HG02571 (cell line): ENCODE data around the gene PYDC1.
"Not testable (repeated sequence)": the region's sequence is repeated elsewhere in the genome, so short reads cannot be mapped to it uniquely, and the experiment has no call there.

Experiments used
- ATAC-seq: cut with Tn5 transposase; IDR thresholded peaks from one replicate; pipeline ENCODE4 v1.9.1; 2021; ENCODE audit warnings: mild to moderate bottlenecking, moderate library complexity; ENCODE audit not compliant: unreplicated experiment

PYDC1 gene

DNA sequence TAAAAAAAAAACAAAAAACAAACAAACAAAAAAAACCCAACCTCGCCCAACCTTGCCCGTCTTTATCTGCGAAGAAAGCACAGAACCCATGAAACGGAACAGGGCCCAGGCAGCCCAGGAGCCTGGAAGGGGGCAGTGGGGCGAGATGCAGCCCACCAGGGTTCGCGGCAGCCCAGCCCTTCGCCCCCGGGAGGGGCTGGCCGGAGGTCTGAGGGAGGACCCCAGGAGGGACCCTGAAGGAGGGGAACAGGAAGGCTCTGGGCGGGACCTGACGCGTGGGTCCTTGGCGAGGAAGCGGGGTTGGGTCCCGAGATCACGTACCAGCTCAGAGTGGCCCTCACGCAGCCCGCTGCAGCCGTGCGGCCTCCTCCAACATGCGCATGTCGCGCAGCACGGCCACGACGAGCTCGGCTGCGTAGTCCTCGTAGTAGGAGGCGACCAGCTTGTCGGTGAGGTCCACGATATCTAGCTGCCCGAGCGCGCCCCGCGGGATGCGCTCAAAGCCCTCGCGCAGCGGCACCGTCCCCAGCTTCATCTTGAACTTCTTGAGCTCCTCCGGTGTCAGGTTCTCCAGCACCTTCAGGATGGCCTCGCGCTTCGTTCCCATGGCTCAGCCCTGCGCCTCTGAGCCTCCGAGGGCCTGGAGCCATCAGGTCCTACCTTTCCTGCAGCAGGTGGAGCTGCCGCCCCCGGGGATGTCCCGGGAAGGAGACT lies at the start of gene PYDC1:
PYDC1 (minus strand) TSS at position 714 of the 714 bp plus-strand sequence; CDS start at position 607, 107 bp downstream.
- ATAC-seq = no peak

DNA sequence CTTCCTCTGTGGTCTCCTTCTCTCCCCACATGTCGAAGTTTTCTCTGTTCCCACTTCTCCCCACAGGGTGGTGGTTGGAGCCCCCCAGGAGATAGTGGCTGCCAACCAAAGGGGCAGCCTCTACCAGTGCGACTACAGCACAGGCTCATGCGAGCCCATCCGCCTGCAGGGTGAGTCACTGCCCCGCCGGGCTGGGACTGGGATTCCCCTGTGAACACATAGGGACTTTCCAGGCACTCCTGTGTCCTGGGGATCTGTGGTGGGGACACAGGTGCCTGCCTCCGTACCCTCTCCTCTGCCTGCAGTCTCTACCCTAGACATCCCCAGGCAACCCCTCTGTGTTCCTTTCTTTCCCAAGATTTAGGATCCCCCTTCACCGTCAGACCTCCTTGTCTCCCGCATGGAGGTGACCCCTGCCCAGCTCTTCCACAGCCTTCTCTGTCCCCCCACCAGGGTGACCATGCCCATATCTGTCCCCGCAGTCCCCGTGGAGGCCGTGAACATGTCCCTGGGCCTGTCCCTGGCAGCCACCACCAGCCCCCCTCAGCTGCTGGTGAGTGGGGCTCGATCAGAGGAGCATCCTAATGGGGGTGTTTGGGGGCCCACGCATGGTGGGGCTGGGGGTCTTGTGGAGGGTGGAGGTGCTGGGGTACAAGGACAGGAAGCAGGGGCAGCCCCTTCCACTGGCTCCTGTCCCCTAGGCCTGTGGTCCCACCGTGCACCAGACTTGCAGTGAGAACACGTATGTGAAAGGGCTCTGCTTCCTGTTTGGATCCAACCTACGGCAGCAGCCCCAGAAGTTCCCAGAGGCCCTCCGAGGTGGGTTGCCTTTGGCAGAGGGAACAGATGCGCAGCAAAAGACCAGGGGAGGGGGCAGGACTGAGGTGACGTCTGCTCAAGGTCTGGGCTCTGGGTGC lies 48.7 kb upstream of the PYDC1 start:
- peak; percentile 87 for ATAC-seq

DNA sequence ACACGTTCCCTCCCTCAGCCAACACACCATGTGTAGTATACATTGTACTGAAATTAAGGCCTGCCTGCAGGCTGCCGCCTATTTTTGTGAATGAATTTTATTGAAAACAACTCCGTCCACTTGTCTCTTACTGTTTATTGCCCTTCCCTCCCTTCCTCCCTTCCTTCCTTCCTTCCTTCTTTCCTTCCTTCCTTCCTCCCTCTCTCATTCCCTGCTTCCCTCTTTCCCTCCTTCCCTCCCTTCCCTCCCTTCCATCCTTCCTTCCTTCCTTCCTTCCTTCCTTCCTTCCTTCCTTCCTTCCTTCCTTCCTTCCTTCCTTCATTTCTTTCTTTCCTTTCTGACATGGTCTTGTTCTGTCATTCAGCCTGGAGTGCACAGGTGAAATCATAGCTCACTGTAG lies 45.1 kb upstream of the PYDC1 start:
- ATAC-seq = no peak

DNA sequence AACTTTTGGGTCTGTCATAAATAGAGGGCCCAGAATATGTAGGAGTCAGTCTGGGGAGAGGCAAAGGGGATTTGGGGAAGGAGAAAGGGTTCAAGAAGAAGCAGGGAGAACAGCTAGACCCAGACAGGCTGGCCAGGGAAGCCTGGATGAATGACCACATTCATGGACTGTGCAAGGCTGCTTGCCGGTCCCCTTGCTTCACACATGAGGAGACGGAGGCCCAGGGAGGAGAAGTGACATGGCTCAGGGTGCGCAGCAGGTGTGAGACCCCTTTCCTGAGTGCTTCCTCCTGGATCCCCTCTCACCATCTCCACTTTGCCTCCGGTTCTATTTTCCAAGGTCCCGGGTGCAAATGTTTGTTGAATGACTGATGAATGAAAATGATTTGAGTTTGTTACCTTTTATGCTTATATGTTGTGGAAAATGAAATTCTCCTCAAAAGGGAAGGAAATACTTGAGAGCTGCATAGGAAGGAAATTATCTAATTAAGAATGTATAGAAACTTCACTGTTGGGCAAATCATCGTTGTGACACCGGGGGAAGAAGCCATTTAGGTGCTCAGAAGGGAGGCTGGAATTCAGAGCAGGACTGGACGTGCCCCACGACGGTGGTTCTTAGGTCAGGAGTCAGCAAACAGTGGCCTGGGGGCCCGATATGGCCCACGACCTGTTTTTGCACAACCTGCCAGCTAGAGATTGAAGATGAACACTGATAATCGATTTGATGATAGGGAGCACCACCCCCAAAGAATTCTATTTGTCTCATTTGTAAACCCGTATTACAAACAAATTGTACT lies 43.4 kb upstream of the PYDC1 start:
- ATAC-seq = no peak

DNA sequence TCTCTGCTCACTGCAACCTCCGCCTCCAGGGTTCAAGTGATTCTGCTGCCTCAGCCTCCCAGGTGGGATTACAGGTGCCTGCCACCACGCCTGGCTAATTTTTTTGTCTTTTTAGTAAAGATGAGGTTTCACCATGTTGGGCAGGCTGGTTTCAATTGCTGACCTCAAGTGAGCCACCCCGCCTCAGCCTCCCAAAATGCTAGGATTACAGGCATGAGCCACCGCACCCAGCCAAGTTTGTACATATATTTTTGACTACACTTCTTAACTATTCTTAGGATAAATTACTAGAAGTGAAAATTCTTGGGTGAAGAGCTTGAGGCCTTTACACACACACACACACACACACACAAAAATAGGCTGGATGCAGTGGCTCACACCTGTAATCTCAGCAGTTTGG lies 41.4 kb upstream of the PYDC1 start:
- ATAC-seq = no peak

DNA sequence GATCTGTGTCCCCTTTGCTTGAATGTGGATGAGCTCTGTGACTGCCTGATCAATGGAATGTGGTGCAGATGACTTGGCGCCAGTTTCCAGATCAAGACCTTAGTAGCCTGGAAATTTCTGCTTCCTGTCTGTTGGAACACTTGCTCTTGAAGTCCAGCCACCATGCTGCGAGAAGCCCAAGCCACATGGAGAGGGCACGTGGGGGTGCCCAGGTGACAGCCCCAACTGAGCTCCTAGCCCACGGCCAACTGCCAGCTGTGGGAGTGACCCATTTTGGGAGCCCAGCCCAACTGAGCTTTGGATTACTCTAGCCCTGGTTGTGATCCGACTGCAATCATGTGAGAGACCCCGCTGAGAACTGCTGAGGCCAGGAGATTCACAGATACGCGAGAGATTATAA lies 39.5 kb upstream of the PYDC1 start:
- no peak for ATAC-seq

DNA sequence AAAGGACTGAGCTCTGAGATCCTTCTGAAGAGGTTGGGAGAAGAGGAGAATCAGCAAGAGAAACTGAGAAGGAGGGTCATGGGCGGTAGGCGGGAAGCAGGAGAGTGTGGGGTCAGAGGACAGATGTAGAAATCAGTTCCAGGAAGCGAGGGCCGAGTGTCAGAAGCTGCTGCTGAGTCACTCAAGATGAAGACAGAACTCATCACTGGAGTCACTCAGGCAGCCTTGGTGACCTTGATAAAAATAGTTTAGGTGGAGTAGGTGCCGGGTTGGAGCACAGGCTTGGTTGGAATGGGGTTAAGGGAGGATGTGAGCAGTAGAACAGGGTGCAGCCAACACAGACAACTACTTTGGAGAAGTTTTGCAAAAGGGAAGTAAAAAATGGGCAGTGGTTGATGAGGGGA lies 36.7 kb upstream of the PYDC1 start:
- no peak for ATAC-seq

DNA sequence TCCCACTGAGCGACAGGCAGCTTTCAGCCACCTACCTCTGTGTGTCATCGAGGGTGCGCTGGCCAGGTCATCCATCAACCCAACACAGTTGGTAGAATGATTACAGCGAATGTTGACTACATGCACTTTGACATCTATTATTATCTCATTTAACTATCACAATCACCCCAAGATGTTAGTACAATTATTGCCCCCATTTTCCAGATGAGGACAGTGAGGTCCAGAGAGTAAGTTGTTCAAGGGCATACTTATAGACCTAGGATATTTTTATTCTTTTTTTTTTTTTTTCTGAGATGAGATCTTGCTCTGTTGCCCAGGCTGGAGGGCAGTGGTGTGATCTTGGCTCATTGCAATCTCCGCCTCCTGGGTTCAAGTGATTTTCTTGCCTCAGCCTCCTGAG lies 34.5 kb upstream of the PYDC1 start:
- no peak for ATAC-seq

DNA sequence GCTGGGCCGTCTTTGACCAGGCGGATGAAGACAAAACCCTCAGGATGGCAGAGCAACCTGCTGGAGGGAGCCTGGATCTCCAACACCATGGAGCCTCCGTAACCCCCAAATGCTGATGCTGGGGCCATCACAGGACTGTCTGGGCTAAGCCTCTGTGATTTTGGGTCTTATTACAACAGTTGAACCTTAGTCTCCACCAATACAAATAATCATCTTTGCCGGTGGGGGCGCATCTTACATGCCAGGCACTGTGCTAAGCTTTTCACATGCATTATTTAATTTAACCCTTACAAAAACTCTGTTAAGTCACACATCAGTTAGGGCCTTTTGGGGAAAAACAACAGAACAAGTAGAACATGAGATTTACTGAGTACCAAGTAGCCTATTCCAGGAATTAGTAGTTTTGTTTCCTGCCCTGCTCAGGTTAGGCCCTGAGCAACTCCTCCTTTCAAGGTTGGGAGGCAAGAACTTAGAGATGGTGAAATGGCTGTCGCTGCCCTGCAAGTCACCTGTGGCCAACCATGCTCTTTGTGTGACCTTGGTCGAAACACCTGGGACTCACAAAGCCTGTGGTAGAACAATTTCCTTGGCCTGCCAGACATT lies 33.9 kb upstream of the PYDC1 start:
- no peak for ATAC-seq

DNA sequence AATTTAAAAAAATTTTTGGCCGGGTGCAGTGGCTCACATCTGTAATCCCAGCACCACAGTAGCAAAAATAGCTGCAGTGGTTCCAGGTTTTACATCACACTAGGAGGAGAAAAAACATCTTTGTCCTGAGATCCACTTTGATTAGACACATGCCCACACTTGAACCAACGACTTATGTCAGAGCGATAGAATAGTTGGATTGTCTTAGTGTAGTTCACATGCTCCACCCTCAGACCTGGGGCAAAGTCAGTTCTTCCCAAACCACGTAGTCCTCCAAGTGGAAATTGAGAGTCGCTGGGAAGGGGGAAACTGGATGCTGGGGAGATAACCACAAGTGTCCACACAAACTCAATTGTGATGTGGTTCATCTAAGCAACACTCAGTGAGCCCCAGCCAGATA lies 31.4 kb upstream of the PYDC1 start:
- no peak for ATAC-seq

DNA sequence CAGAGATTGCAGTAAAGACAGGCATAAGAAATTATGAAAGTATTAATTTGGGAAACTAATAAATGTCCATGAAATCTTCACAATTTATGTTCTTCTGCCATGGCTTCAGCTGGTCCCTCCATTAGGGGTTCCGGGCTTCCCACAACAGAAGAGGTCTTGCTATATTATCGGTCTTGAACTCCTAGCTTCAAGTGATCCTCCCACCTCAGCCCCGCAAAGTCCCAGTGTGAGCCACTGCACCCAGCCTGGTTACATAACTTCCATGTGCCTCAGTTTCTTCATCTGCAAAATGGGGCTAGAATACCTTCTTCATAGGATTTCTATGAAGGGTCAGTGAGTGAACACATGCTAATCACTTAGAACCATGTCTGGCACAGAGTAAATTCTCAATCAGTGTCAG lies 29.4 kb upstream of the PYDC1 start:
- ATAC-seq = no peak

DNA sequence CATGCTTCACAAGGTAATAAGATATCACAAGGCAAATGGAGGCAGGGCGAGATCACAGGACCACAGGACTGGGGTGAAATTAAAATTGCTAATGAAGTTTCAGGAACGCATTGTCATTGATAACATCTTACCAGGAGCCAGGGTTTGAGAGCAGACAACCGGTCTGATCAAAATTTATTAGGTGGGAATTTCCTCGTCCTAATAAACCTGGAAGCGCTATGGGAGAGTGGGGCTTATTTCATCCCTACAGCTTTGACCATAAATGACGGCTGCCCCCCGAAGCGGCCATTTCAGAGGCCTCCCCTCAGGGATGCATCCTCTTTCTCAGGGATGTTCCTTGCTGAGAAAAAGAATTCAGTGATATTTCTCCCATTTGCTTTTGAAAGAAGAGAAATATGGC lies 28.7 kb upstream of the PYDC1 start:
- ATAC-seq = not testable (repeated sequence)

DNA sequence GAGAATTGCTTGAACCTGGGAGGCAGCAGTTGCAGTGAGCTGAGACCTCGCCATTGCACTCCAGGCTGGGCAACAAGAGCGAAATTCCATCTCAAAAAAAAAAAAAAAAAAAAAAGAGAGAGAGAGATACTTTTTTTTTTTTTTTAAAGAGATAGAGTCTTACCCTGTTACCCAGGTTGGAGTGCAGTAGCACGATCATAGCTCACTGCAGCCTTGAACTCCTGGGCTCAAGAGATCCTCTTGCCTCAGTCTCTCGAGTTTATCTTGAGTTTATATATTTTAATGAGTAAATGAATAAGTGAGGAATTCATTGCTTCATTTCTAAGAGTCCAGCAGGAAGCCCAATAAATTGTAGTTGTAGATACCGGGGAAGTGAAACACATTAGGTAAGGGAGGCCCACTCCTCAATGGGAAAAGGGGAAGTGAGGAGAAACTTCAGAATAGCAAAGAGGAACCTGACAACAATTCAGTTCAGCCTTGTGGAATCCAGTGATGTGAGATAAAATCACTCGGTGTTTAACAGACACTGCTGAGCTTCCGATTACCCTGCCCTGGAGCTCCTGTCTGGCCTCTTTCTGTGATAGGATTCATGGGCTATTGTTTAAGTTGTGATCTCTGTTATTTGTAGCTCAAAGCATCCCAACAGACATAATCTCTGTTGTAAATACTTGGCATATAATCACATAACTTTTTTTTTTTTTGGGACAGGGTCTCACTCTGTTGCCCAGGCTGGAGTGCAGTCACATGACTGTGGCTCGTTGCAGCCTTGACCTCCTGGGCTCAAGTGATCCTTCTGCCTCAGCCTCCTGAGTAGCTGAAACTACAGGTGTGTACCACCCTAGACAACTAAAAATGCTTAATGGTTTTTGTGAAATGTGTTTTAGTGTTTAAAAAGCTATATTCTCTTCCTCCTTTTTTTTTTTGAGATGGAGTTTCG lies 27.1 kb upstream of the PYDC1 start:
- ATAC-seq = no peak

DNA sequence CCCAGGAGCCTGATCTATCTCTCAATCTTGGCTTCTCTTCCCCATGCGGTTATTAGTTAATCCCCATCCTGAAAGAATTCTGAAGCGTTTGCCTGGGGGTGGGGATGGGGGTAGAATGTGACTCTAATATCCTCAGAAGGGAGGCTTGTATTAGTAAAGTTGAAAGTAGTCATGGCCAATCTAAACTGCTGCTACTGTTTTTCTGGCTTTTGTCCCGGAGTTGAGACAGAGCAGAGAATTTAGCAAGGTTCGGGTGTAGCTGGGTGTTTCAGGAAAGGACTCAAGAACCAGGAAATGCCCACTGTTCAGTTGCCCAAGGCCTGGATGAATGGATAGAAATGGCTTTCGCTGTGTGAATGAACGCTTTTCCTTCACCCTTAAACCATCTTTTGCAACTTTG lies 25.3 kb upstream of the PYDC1 start:
- ATAC-seq = no peak

DNA sequence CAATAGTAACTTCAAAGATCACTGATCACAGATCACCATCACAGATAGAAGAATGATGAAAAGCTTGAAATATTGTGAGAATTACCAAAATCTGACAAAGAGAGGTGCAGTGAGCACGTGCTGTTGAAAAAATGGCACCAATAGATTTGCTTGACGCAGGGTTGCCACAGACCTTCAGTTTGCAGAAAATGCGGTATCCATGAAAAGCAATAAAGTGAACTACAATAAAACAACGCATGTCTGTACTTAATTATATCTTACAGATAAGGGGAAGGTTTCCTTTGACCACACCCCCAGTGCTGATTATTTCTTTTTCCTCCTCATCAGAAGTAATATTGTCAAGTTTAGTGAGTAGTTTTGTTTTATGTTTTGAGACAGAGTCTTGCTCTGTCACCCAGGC lies 21.1 kb upstream of the PYDC1 start:
- no peak for ATAC-seq

DNA sequence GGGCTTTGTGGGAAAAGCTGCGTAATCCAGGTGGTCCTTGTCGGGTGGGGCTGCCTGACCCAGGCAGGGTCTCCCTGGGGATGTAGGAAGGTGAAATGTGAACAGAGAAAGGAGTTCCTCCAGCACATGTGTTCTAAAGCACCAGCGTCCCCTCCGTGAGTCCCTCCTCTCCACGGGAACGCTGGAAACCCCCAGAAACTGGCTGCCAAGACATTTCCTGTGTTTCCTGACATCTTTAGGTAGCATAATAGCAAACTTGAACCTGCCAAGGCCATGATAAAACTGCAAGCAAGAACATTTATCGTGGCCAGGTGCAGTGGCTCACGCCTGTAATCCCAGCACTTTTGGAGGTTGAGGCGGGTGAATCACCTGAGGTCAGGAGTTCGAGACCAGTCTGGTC lies 12.6 kb upstream of the PYDC1 start:
- no peak for ATAC-seq

DNA sequence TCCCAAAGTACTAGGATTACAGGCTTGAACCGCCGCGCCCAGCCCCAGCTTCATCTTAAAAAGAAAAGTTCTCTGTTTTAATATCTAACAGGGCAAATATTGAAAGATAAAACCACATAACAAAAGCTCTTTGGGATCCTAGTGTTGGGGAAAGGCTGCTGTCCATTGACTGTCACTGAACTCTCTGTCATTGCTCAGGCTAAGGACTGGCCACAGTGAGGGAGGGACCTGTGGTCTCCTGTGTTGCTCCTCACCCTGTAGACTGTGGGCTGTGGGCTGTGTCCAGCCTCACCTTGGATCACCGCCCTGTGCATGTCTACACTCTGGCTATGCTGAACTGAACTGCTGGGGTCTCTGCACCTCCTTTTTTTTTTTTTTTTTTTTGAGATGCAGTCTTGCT lies 11.3 kb upstream of the PYDC1 start:
- ATAC-seq = no peak

DNA sequence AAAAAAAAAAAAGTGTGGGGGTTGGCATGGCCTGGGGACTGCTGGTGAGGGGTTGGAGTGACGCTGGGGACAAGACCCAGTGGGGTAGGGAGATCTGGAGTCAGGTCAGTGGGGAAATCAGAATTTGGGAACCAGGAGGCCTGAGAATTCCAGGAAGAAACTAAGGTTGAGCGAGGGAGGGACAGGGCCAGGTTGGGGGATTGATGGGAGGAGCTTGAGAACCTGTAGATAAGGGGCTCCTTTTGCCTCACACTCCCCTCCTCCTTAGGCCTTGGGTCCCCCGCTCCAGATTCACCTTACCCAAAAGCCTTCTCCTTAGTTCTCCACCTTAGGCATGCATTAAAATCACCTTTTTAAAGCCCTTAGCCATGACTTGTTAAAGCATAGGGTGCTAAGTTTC lies 8.3 kb upstream of the PYDC1 start:
- ATAC-seq = no peak

DNA sequence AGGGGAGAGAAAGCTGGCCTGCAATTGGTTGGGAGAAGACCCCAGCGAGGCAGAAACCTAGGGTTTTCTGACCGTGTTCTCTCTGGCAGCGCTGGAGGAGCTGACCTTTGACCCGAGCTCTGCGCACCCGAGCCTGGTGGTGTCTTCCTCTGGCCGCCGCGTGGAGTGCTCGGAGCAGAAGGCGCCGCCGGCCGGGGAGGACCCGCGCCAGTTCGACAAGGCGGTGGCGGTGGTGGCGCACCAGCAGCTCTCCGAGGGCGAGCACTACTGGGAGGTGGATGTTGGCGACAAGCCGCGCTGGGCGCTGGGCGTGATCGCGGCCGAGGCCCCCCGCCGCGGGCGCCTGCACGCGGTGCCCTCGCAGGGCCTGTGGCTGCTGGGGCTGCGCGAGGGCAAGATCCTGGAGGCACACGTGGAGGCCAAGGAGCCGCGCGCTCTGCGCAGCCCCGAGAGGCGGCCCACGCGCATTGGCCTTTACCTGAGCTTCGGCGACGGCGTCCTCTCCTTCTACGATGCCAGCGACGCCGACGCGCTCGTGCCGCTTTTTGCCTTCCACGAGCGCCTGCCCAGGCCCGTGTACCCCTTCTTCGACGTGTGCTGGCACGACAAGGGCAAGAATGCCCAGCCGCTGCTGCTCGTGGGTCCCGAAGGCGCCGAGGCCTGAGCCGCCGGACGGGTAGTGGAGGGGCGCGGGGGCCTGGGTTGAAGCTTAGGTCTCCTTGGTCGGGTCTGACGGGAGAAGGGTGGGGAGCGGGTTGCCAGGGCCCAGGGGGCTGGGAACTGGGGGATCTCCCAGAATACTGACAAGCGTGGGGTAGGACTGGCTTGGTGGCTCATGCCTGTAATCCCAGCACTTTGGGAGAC lies 7.4 kb upstream of the PYDC1 start:
- ATAC-seq = no peak
